Left lung (tissue), 10 donors: Measurements from ENCODE around the gene ZBTB5. TPM values are rescaled to one million over a fixed set of nuclear protein-coding genes. Genes with fewer than 3 reads are reported as not detected.

Experiments
- ATAC-seq: fragments of 200-7000 bp; cut with Tn5 transposase; one replicate; pipeline ENCODE4 v1.9.1; 2020; ENCODE audit warnings: moderate library complexity
- DNase-seq, 4 donors: peaks; one replicate each; pipeline ENCODE4 v3.0.0-alpha.2; 2013 to 2020
- H3K27ac ChIP-seq, 2 donors: fragments of 200-600 bp; sonication (generic) in 1 of 2; one replicate each; pipeline versions ENCODE4 v1.5.0 to v1.8.0; 2020 to 2021
- H3K27me3 ChIP-seq, 2 donors: fragments of 200-600 bp; sonication (generic) in 1 of 2; one replicate each; pipeline versions ENCODE4 v1.5.0 to v1.8.0; 2020 to 2021
- H3K36me3 ChIP-seq, 2 donors: fragments of 200-600 bp; sonication (generic) in 1 of 2; one replicate each; pipeline versions ENCODE4 v1.5.0 to v1.8.0; 2020 to 2021
- H3K4me1 ChIP-seq, 2 donors: fragments of 200-600 bp; one replicate each; pipeline ENCODE4 v1.8.0; 2021
- H3K4me3 ChIP-seq, 2 donors: fragments of 200-600 bp; sonication (generic) in 1 of 2; one replicate each; pipeline versions ENCODE4 v1.5.0 to v1.8.0; 2020 to 2021; ENCODE audit warnings: mild to moderate bottlenecking in 1 of 2
- H3K9me3 ChIP-seq, 2 donors: fragments of 200-600 bp; sonication (generic) in 1 of 2; one replicate each; pipeline versions ENCODE4 v1.5.0 to v1.8.0; 2020 to 2021
- intact Hi-C, 2 donors: fragments of 100-400 bp; cut with DNase I; formaldehyde crosslinking; loops; one replicate each; pipeline versions ENCODE4 v1.11.2 to v1.14.2; 2022
- polyA plus RNA-seq, 6 donors: library from polyadenylated mRNA; unstranded; fragments of 120-200 nt; gene quantifications; one replicate each; pipeline ENCODE4 v1.2.1, GENCODE V29; 2013; ENCODE audit not compliant: insufficient read length in 6 of 6
- total RNA-seq, 2 donors: library from RNA; stranded (reverse); fragmentation: NEBNext Ultra II Directional; extraction: Animal tissue kit (Norgen Biotek cat#: 25700); gene quantifications; one replicate each; pipeline ENCODE4 v1.2.1, GENCODE V29; 2021
- TF ChIP-seq, protein P1 (sequence below), 2 donors: fragments of 200-600 bp; sonication (generic) in 1 of 2; IDR thresholded peaks; one replicate each; pipeline versions ENCODE4 v1.5.0 to v1.8.0; 2021; ENCODE audit warnings: antibody characterized with exemption in 2 of 2
- donor health status: DM: no; HTN: yes; CAD: no.
- donor health status: DM: no; HTN: no; CAD: no.

Gene ZBTB5
- total and polyA plus RNA-seq, 8 donors: 7.5 to 28.5 (median 26.1) TPM

DNA sequence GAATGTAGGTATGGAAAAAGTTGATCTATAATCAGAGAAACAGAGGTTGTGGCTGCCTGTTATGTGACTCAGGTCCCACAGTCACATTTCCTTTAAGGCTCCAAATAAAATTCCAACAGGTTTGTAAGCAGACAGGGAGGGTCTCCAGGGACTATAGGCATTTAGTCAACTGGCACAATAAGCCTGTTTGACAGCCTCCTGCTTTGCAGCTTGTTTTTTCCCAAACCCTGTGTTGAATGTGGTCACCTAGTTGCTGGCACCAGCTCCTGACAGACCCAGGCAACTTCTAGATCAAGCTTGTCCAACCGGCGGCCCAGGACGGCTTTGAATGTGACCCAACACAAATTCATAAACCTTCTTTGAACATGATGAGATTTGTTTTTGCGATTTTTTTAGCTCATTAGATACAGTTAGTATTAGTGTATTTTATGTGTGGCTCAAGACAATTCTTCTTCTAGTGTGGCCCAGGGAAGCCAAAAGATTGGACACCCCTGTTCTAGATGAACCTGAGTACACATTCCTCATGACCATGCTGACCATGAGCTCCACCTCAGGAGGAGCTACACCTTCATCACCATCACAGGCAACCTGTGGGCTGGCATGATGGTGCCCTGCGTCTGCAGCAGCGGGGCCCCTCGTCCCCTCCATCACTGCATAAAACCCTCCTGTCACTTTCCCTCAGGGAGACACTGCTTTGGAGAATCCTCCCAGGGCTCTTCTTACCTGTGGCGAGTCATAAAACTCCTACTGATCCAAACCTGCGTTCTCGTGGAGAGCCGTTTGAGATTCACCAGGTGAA, 58.4 kb downstream of the ZBTB5 start:
- Histone ChIP-seq H3K4me1 (no peaks in the 10 kb centered on the region), H3K27me3 (no peaks in the 10 kb centered on the region), H3K9me3 (no peaks in the 10 kb centered on the region), H3K36me3 (no peaks in the 10 kb centered on the region), H3K27ac (no peak overlapping the region), H3K4me3 (no peak overlapping the region)
- ATAC-seq (no peak), DNase-seq (no peak)
- intact Hi-C loops: no loop called here
- TF ChIP-seq, protein P1, sequence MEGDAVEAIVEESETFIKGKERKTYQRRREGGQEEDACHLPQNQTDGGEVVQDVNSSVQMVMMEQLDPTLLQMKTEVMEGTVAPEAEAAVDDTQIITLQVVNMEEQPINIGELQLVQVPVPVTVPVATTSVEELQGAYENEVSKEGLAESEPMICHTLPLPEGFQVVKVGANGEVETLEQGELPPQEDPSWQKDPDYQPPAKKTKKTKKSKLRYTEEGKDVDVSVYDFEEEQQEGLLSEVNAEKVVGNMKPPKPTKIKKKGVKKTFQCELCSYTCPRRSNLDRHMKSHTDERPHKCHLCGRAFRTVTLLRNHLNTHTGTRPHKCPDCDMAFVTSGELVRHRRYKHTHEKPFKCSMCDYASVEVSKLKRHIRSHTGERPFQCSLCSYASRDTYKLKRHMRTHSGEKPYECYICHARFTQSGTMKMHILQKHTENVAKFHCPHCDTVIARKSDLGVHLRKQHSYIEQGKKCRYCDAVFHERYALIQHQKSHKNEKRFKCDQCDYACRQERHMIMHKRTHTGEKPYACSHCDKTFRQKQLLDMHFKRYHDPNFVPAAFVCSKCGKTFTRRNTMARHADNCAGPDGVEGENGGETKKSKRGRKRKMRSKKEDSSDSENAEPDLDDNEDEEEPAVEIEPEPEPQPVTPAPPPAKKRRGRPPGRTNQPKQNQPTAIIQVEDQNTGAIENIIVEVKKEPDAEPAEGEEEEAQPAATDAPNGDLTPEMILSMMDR (IDR thresholded peaks at IDR 0.05): no peak

DNA sequence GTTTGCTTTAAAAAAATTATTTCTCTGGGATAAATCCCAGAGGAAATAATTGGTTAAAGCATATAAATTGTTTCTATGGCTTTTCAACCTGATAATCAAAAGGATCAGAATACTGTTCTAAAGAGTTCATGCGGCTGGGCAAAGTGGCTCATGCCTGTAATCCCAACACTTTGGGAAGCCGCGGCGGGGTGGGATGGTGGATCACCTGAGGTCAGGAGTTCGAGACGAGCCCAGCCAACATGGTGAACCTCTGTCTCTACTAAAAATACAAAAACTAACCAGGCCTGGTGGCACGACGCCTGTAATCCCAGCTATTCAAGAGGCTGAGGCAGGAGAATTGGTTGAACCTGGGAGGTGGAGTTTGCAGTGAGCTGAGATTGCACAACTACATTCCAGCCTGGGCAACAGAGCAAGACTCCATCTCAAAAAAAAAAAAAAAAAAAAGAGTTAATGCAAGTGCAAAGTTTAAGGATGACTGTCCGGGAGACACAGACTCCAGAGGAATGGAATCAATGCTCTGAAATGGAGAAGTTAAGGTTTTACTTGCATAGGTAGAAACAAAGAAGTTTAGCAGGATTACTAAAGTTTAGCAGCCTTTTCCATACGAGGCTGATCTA, 59.4 kb downstream of the ZBTB5 start:
- H3K4me1 ChIP-seq: no peaks in the 10 kb centered on the region
- intact Hi-C loops: no loop called here
- H3K4me3 ChIP-seq: no peak overlapping the region
- ATAC-seq: no peak
- no peaks in the 10 kb centered on the region for H3K9me3 ChIP-seq
- no peaks in the 10 kb centered on the region for H3K27me3 ChIP-seq
- no peaks in the 10 kb centered on the region for H3K36me3 ChIP-seq
- TF ChIP-seq, protein P1 (IDR thresholded peaks at IDR 0.05): no peak
- no peak overlapping the region for H3K27ac ChIP-seq
- DNase-seq: no peak

DNA sequence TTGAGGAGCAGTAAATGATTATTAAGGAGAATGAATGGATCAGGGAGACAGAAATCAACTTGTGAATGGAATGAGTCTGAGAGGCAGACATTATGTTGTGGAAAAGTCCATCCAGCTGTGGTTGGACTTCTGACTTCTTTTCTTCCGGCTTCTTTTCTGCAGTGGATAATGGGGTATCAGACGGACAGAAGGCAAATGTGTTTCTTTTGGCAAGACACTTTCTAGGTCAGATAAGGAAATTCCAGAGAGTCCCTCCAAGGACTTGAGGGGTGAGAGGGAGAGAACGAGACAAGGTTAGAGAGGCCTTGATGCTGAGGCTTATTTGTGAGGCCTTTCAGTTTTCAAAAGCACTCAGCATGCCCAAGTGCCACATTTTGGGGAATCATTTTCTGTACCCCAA, 59.9 kb downstream of the ZBTB5 start:
- Histone ChIP-seq H3K9me3 (no peaks in the 10 kb centered on the region), H3K27me3 (no peaks in the 10 kb centered on the region), H3K4me1 (no peaks in the 10 kb centered on the region), H3K27ac (no peak overlapping the region), H3K36me3 (no peaks in the 10 kb centered on the region), H3K4me3 (no peak overlapping the region)
- TF ChIP-seq, protein P1 (IDR thresholded peaks at IDR 0.05): no peak
- DNase-seq (peak in 2 of 4 donors; percentile 54 to 60), ATAC-seq (no peak)
- intact Hi-C loops: no loop called here

DNA sequence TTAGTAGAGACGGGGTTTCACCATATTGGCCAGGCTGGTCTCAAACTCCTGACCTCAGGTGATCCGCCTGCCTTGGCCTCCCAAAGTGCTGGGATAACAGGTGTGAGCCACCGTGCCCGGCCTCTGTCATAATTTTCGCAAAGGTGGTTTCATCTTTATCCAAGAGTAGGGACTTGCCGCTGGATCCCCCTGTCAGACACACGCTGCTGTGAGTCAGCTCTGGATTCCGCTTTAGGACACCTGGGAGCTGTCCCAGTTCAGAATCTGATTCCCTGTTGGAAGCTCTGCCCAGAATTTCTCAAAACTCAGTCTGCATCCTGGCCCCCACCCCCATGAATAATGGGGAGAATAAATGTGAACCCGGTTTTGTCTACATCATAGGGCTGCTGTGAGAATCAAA, 60.7 kb downstream of the ZBTB5 start:
- DNase-seq: no peak
- no peaks in the 10 kb centered on the region for H3K9me3 ChIP-seq
- intact Hi-C loops: no loop called here
- H3K27me3 ChIP-seq: no peaks in the 10 kb centered on the region
- TF ChIP-seq, protein P1 (IDR thresholded peaks at IDR 0.05): no peak
- H3K4me3 ChIP-seq: no peak overlapping the region
- H3K4me1 ChIP-seq: no peaks in the 10 kb centered on the region
- no peaks in the 10 kb centered on the region for H3K36me3 ChIP-seq
- H3K27ac ChIP-seq: no peak overlapping the region
- no peak for ATAC-seq

DNA sequence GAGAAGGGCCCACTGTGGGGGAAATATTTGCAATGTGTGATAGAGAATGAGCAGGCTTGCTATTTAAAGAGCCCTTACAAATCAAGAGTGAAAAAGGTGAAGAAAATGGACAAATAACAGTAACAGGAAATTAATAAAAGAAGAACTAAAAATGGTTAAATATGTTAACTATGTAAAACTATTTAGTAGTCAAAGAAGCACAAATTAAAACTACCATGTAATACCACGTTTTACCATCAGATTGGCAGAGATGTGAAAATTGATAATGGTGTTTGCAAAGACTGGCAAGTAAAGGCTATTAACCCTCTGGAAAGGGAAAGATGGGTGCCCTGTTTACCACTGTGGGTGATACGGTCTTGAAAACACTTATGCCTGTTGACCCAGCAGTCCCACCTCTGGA, 65.9 kb downstream of the ZBTB5 start:
- no peaks in the 10 kb centered on the region for H3K9me3 ChIP-seq
- H3K4me1 ChIP-seq: no peaks in the 10 kb centered on the region
- H3K27ac ChIP-seq: no peak overlapping the region
- no peak for DNase-seq
- H3K27me3 ChIP-seq: no peaks in the 10 kb centered on the region
- no peaks in the 10 kb centered on the region for H3K36me3 ChIP-seq
- intact Hi-C loops: no loop called here
- TF ChIP-seq, protein P1 (IDR thresholded peaks at IDR 0.05): no peak
- H3K4me3 ChIP-seq: no peak overlapping the region
- ATAC-seq: no peak
